ENCODE measurements around the gene CALN1.

Gene CALN1

GRCh38 chr7:72275382-72276070, 136.6 kb downstream of the CALN1 start:
- DNase-seq (ENCODE audit: low spot score): no peak
- H3K27me3 ChIP-seq (ENCODE audit: insufficient read depth, poor library complexity, severe bottlenecking): no peaks in the 10 kb centered on the region
- no peak overlapping the region for H3K4me3 ChIP-seq (ENCODE audit: severe bottlenecking)
- no peak for TF ChIP-seq CTCF (IDR thresholded peaks at IDR 0.05; ENCODE audit: poor library complexity, severe bottlenecking)
- H3K27ac ChIP-seq (ENCODE audit: poor library complexity, severe bottlenecking): no peak overlapping the region
- ATAC-seq (ENCODE audit: low read depth): no peak
- H3K9me3 ChIP-seq (ENCODE audit: severe bottlenecking): peaks cover 4% of the 10 kb centered on the region
- H3K4me1 ChIP-seq (ENCODE audit: insufficient read depth, poor library complexity, severe bottlenecking): no peaks in the 10 kb centered on the region
- H3K36me3 ChIP-seq (ENCODE audit: low read depth): no peaks in the 10 kb centered on the region

- Histone ChIP-seq H3K27me3 (ENCODE audit: insufficient read depth, poor library complexity, severe bottlenecking) (no peaks in the 10 kb centered on the region), H3K9me3 (ENCODE audit: severe bottlenecking) (peaks cover 4% of the 10 kb centered on the region), H3K36me3 (ENCODE audit: low read depth) (no peaks in the 10 kb centered on the region), H3K4me3 (ENCODE audit: severe bottlenecking) (no peak overlapping the region), H3K4me1 (ENCODE audit: insufficient read depth, poor library complexity, severe bottlenecking) (no peaks in the 10 kb centered on the region), H3K27ac (ENCODE audit: poor library complexity, severe bottlenecking) (no peak overlapping the region)
- TF ChIP-seq CTCF (IDR thresholded peaks at IDR 0.05; ENCODE audit: poor library complexity, severe bottlenecking): no peak
- DNase-seq (ENCODE audit: low spot score) (no peak), ATAC-seq (ENCODE audit: low read depth) (no peak)
These were observed 139.7 kb downstream of the CALN1 start for GRCh38 chr7:72272479-72272878.

- TF ChIP-seq CTCF (IDR thresholded peaks at IDR 0.05; ENCODE audit: poor library complexity, severe bottlenecking): no peak
- H3K4me1 ChIP-seq (ENCODE audit: insufficient read depth, poor library complexity, severe bottlenecking): no peaks in the 10 kb centered on the region
- H3K9me3 ChIP-seq (ENCODE audit: severe bottlenecking): peaks cover 4% of the 10 kb centered on the region
- ATAC-seq (ENCODE audit: low read depth): no peak
- H3K27me3 ChIP-seq (ENCODE audit: insufficient read depth, poor library complexity, severe bottlenecking): no peaks in the 10 kb centered on the region
- no peak for DNase-seq (ENCODE audit: low spot score)
- no peak overlapping the region for H3K4me3 ChIP-seq (ENCODE audit: severe bottlenecking)
- H3K36me3 ChIP-seq (ENCODE audit: low read depth): no peaks in the 10 kb centered on the region
- H3K27ac ChIP-seq (ENCODE audit: poor library complexity, severe bottlenecking): no peak overlapping the region
These were observed 143.3 kb downstream of the CALN1 start for GRCh38 chr7:72268796-72269195.

- Histone ChIP-seq H3K27me3 (ENCODE audit: insufficient read depth, poor library complexity, severe bottlenecking) (no peaks in the 10 kb centered on the region), H3K4me1 (ENCODE audit: insufficient read depth, poor library complexity, severe bottlenecking) (no peaks in the 10 kb centered on the region), H3K4me3 (ENCODE audit: severe bottlenecking) (no peak overlapping the region), H3K9me3 (ENCODE audit: severe bottlenecking) (peaks cover 4% of the 10 kb centered on the region), H3K27ac (ENCODE audit: poor library complexity, severe bottlenecking) (no peak overlapping the region), H3K36me3 (ENCODE audit: low read depth) (no peaks in the 10 kb centered on the region)
- no peak for TF ChIP-seq CTCF (IDR thresholded peaks at IDR 0.05; ENCODE audit: poor library complexity, severe bottlenecking)
- ATAC-seq (ENCODE audit: low read depth): no peak
- DNase-seq (ENCODE audit: low spot score): no peak
These were observed 144.0 kb downstream of the CALN1 start for GRCh38 chr7:72268090-72268489.

- TF ChIP-seq CTCF (IDR thresholded peaks at IDR 0.05; ENCODE audit: poor library complexity, severe bottlenecking): no peak
- DNase-seq (ENCODE audit: low spot score) (no peak), ATAC-seq (ENCODE audit: low read depth) (no peak)
- H3K9me3 ChIP-seq (ENCODE audit: severe bottlenecking): no peaks in the 10 kb centered on the region
- H3K27ac ChIP-seq (ENCODE audit: poor library complexity, severe bottlenecking): no peak overlapping the region
- no peaks in the 10 kb centered on the region for H3K36me3 ChIP-seq (ENCODE audit: low read depth)
- no peak overlapping the region for H3K4me3 ChIP-seq (ENCODE audit: severe bottlenecking)
- no peaks in the 10 kb centered on the region for H3K27me3 ChIP-seq (ENCODE audit: insufficient read depth, poor library complexity, severe bottlenecking)
- no peaks in the 10 kb centered on the region for H3K4me1 ChIP-seq (ENCODE audit: insufficient read depth, poor library complexity, severe bottlenecking)
These were observed 144.8 kb downstream of the CALN1 start for GRCh38 chr7:72267291-72267800.

Data from RWPE2 (cell line).